ENCODE results near the gene KCNA5.

Gene KCNA5

GRCh38 chr12:5016526-5016925, 27.2 kb upstream of the KCNA5 start:
- Mint-ChIP-seq H3K27me3 (peaks cover 6% of the 10 kb centered on the region), H3K9me3 (no peaks in the 10 kb centered on the region), H3K4me1 (ENCODE audit: low read depth) (no peaks in the 10 kb centered on the region), H3K4me3 (no peak overlapping the region), H3K36me3 (ENCODE audit: low read depth) (no peaks in the 10 kb centered on the region), H3K27ac (no peak overlapping the region)
- intact Hi-C loops (cut with micrococcal nuclease), result no loop called here

DNA sequence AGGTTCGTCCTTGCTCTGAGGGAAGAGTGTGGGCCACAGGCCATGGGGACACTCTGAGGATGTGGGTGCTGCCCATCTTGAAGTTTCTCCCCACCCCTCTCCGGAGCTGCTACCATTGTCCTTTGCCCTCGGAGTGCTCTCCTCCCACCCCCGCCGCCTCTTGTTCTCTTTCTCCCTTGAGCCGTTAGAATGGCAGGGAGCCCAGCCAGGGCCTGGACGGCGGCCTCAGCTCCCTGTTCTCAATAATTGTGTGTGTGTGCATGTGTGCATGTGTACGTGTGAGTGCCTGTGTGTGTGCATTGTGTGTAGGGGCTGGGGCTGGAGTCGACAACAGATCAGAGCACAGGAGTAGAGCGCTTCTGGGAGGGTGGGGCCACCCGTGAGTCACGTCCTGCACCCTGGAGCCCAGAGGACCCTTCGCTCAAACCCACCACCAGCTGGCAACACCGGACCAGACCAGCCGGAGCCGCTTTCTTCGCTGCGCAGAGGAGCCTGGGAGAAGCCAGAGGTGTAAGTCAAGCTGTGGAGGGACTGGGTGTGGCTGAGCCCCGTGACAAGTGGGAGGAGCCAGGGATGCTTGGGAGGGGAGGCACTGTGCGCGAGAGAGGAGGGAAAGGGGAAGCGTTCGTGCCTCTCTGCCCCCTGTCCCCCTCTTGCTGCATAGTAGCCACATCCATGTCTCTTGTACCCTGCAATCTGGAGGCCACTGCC, 25.9 kb upstream of the KCNA5 start:
- no peak overlapping the region for H3K4me3 Mint-ChIP-seq
- H3K36me3 Mint-ChIP-seq (ENCODE audit: low read depth), result no peaks in the 10 kb centered on the region
- intact Hi-C loops (cut with micrococcal nuclease), result no loop called here
- H3K27ac Mint-ChIP-seq, result no peak overlapping the region
- H3K4me1 Mint-ChIP-seq (ENCODE audit: low read depth), result no peaks in the 10 kb centered on the region
- H3K27me3 Mint-ChIP-seq, result peaks cover 8% of the 10 kb centered on the region
- H3K9me3 Mint-ChIP-seq, result no peaks in the 10 kb centered on the region

DNA sequence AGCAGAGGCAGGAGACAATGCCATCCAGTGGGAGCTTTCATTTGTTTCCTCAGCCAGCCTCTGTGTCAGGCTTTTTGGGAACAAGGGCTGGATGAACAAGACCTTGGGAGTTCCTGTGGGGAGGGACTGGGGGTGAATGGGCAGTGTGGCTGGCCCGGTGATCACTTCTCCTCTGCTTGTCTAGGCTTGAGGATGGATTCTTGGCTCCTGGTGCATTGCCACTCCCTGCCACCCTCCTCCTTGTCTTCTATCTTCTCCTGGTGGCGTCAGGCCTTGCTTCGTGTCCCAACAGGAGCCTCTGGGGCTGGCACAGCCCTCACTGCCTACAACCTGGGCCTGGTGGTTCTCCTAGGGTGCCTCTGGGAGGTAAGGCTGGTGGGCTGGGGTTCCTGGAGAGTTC, 25.0 kb upstream of the KCNA5 start:
- no peak overlapping the region for H3K27ac Mint-ChIP-seq
- intact Hi-C loops (cut with micrococcal nuclease), result no loop called here
- no peaks in the 10 kb centered on the region for H3K36me3 Mint-ChIP-seq (ENCODE audit: low read depth)
- no peaks in the 10 kb centered on the region for H3K4me1 Mint-ChIP-seq (ENCODE audit: low read depth)
- H3K9me3 Mint-ChIP-seq, result no peaks in the 10 kb centered on the region
- H3K4me3 Mint-ChIP-seq, result no peak overlapping the region
- H3K27me3 Mint-ChIP-seq, result peaks cover 6% of the 10 kb centered on the region

- intact Hi-C loops (cut with micrococcal nuclease), result loop anchor here (1.0 to 5.0 kb wide), 2 partner anchors 62 to 420 kb away; no protein-coding TSS in a partner anchor
- Mint-ChIP-seq H3K27me3 (peaks cover 15% of the 10 kb centered on the region), H3K9me3 (no peaks in the 10 kb centered on the region), H3K4me1 (ENCODE audit: low read depth) (no peaks in the 10 kb centered on the region), H3K36me3 (ENCODE audit: low read depth) (no peaks in the 10 kb centered on the region), H3K4me3 (no peak overlapping the region), H3K27ac (no peak overlapping the region)
Observed at GRCh38 chr12:5022025-5022424, 21.7 kb upstream of the KCNA5 start.

DNA sequence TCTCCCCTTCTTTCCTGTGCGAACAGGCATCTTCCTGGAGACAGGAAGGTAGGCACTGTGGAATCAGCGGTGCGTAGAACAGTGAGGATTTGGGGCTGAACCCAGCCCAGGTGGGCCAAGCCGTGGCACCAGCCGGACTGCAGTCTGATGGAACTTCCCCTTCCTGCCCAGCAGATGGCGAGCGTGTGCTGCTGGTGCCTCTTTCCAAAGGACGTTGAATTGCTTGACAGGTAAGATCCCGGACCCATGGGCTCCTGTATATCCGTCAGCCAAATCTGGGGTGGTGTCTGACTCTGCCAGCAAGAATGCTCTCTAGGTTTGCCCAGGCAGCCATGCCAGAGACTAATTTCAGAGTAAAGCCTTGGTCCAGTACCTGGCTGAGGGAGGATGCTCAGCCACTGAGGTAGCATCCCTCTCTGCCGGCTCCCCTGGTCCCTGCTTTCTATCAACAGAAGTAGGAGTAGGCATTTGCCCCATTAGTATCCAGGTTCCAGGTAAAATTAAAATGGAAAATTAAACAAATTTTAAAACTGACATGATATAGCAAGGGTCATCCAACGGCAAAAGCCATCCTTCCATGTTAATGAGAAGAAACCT, 21.1 kb upstream of the KCNA5 start:
- Mint-ChIP-seq H3K4me1 (ENCODE audit: low read depth) (no peaks in the 10 kb centered on the region), H3K4me3 (no peak overlapping the region), H3K27ac (no peak overlapping the region), H3K9me3 (no peaks in the 10 kb centered on the region), H3K36me3 (ENCODE audit: low read depth) (no peaks in the 10 kb centered on the region), H3K27me3 (peaks cover 19% of the 10 kb centered on the region)
- intact Hi-C loops (cut with micrococcal nuclease), result loop anchor here (1.0 to 5.0 kb wide), 2 partner anchors 62 to 420 kb away; no protein-coding TSS in a partner anchor

DNA sequence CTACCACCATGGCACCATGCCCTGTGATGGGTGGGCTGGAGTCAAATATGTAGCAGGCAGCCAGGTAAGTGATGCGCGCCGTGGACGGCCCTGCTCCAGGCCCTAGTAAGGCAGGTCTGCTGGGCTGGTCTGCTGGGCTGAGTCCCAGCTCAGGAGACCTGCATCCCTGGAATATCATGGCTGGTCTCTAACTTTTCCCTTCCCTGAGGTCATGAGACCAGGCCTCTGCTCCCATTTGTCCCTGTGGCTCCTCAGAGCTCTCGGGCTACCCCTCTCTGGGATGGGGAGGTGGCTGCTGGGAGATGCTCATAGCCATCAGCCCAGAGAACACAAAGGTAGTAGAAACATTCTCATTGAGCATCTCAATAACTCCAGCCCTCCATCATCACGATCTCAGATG, 19.8 kb upstream of the KCNA5 start:
- Mint-ChIP-seq H3K4me3 (no peak overlapping the region), H3K36me3 (ENCODE audit: low read depth) (no peaks in the 10 kb centered on the region), H3K27me3 (peaks cover 24% of the 10 kb centered on the region), H3K9me3 (no peaks in the 10 kb centered on the region), H3K4me1 (ENCODE audit: low read depth) (no peaks in the 10 kb centered on the region), H3K27ac (no peak overlapping the region)
- intact Hi-C loops (cut with micrococcal nuclease), result loop anchor here (5.0 kb wide), 1 partner anchor 418 kb away; no protein-coding TSS in a partner anchor

GRCh38 chr12:5026342-5026938, 17.2 kb upstream of the KCNA5 start:
- Mint-ChIP-seq H3K9me3 (no peaks in the 10 kb centered on the region), H3K27me3 (peaks cover 26% of the 10 kb centered on the region), H3K27ac (no peak overlapping the region), H3K36me3 (ENCODE audit: low read depth) (no peaks in the 10 kb centered on the region), H3K4me3 (no peak overlapping the region), H3K4me1 (ENCODE audit: low read depth) (no peaks in the 10 kb centered on the region)
- intact Hi-C loops (cut with micrococcal nuclease), result no loop called here

GRCh38 chr12:5027046-5027821, 16.4 kb upstream of the KCNA5 start:
- Mint-ChIP-seq H3K4me3 (no peak overlapping the region), H3K27ac (no peak overlapping the region), H3K36me3 (ENCODE audit: low read depth) (no peaks in the 10 kb centered on the region), H3K4me1 (ENCODE audit: low read depth) (no peaks in the 10 kb centered on the region), H3K9me3 (no peaks in the 10 kb centered on the region), H3K27me3 (peaks cover 25% of the 10 kb centered on the region)
- intact Hi-C loops (cut with micrococcal nuclease), result no loop called here

GRCh38 chr12:5030066-5030465, 13.6 kb upstream of the KCNA5 start:
- no peak overlapping the region for H3K27ac Mint-ChIP-seq
- no peaks in the 10 kb centered on the region for H3K4me1 Mint-ChIP-seq (ENCODE audit: low read depth)
- no peak overlapping the region for H3K4me3 Mint-ChIP-seq
- H3K9me3 Mint-ChIP-seq, result no peaks in the 10 kb centered on the region
- peaks cover 21% of the 10 kb centered on the region for H3K27me3 Mint-ChIP-seq
- H3K36me3 Mint-ChIP-seq (ENCODE audit: low read depth), result no peaks in the 10 kb centered on the region
- intact Hi-C loops (cut with micrococcal nuclease), result no loop called here

- Mint-ChIP-seq H3K4me3 (no peak overlapping the region), H3K27me3 (peaks cover 17% of the 10 kb centered on the region), H3K9me3 (no peaks in the 10 kb centered on the region), H3K4me1 (ENCODE audit: low read depth) (no peaks in the 10 kb centered on the region), H3K36me3 (ENCODE audit: low read depth) (no peaks in the 10 kb centered on the region), H3K27ac (no peak overlapping the region)
- intact Hi-C loops (cut with micrococcal nuclease), result no loop called here
Observed at GRCh38 chr12:5031242-5031641, 12.4 kb upstream of the KCNA5 start.

GRCh38 chr12:5031958-5032357, 11.7 kb upstream of the KCNA5 start:
- intact Hi-C loops (cut with micrococcal nuclease), result no loop called here
- Mint-ChIP-seq H3K27me3 (peaks cover 20% of the 10 kb centered on the region), H3K4me3 (no peak overlapping the region), H3K36me3 (ENCODE audit: low read depth) (no peaks in the 10 kb centered on the region), H3K27ac (no peak overlapping the region), H3K4me1 (ENCODE audit: low read depth) (no peaks in the 10 kb centered on the region), H3K9me3 (no peaks in the 10 kb centered on the region)

DNA sequence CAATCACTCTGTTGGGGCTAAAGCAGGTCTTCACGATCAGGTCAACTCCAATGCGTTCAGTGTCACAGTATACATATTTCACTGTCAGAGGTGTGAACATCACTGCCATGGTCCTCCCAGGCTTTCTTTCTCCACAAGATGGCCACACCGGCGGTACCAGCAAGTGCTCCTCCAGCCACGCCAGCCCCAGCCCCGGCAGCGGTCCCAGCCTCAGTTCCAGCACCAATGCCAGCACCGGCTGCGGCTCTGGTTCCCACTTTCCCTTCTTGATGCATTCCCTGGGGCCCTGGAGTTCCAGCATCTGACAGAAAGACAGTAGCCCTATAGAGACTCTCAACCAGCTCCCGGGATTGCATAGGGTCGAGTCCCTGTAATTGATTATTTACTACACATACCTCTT, 10.9 kb upstream of the KCNA5 start:
- Mint-ChIP-seq H3K27me3 (peaks cover 11% of the 10 kb centered on the region), H3K36me3 (ENCODE audit: low read depth) (no peaks in the 10 kb centered on the region), H3K9me3 (no peaks in the 10 kb centered on the region), H3K4me1 (ENCODE audit: low read depth) (no peaks in the 10 kb centered on the region), H3K27ac (no peak overlapping the region), H3K4me3 (no peak overlapping the region)
- intact Hi-C loops (cut with micrococcal nuclease), result no loop called here

GRCh38 chr12:5033883-5034282, 9.8 kb upstream of the KCNA5 start:
- Mint-ChIP-seq H3K27me3 (peaks cover 15% of the 10 kb centered on the region), H3K4me3 (no peak overlapping the region), H3K27ac (no peak overlapping the region), H3K4me1 (ENCODE audit: low read depth) (no peaks in the 10 kb centered on the region), H3K36me3 (ENCODE audit: low read depth) (no peaks in the 10 kb centered on the region), H3K9me3 (no peaks in the 10 kb centered on the region)
- intact Hi-C loops (cut with micrococcal nuclease), result no loop called here

DNA sequence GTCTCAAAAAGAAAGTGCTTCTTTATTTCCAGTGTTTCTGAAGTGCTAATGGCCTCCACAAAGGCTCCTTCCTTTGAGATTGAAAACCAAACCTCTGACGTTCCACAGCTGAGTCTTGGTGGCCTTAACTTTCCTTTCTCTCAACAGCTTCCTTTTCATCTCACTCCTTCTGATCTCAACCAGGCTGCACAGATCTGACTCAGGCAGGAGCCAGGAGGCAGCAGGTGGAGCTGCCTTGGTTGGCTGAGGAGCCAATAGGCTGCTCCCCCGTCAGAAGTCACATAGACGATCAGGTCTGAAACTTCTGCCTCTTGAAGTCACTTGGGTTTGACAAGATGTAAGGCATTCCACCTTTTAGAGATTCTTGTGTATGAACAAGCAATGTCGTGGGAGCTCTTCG, 9.1 kb upstream of the KCNA5 start:
- Mint-ChIP-seq H3K36me3 (ENCODE audit: low read depth) (no peaks in the 10 kb centered on the region), H3K4me1 (ENCODE audit: low read depth) (no peaks in the 10 kb centered on the region), H3K4me3 (no peak overlapping the region), H3K27ac (no peak overlapping the region), H3K9me3 (no peaks in the 10 kb centered on the region), H3K27me3 (peaks cover 20% of the 10 kb centered on the region)
- intact Hi-C loops (cut with micrococcal nuclease), result no loop called here

Measured in dendritic cell treated with granulocyte-macrophage colony-stimulating factor and Interleukin-4, amounts not matched to agents 40 ng/mL and 50 ng/mL, for 4 days (primary cell).